MCF 10A (cell line): Measurements from ENCODE around the gene UBE2E1. TPM values are rescaled to one million over a fixed set of nuclear protein-coding genes. Genes with fewer than 3 reads are reported as not detected.

ENCODE experiments used
- BruUV-seq: library from RNA; stranded (reverse); fragments of 400-500 nt; replicated peaks from 2 replicates; lab custom pipeline; 2021; lab: Mats Ljungman, UMichigan
- CTCF ChIA-PET: fragments of 300-600 bp; sonication (Branson Sonifier 250); formaldehyde crosslinking; extraction: SDS; loops from one replicate; lab custom pipeline; 2021; ENCODE audit warnings: antibody characterized with exemption, inconsistent platforms; lab: Yijun Ruan, JAX
- POLR2A ChIA-PET: fragments of 300-600, 350-650 bp; sonication (Branson Sonifier 250); formaldehyde crosslinking; extraction: SDS; loops from one replicate; lab custom pipeline; 2020; ENCODE audit warnings: antibody characterized with exemption, inconsistent platforms; lab: Yijun Ruan, JAX
- DNase-seq: peaks from one replicate; pipeline ENCODE4 v3.0.0-alpha.2; 2018; ENCODE audit not compliant: unreplicated experiment
- H3K27ac Mint-ChIP-seq: one replicate; pipeline ENCODE4 v1.8.0; 2022; ENCODE audit warnings: mild to moderate bottlenecking, low read depth, mixed read lengths; ENCODE audit not compliant: unreplicated experiment
- H3K27me3 Mint-ChIP-seq: one replicate; pipeline ENCODE4 v1.8.0; 2022; ENCODE audit warnings: mixed read lengths; ENCODE audit not compliant: insufficient read depth, unreplicated experiment
- H3K36me3 Mint-ChIP-seq: one replicate; pipeline ENCODE4 v1.8.0; 2022; ENCODE audit warnings: mild to moderate bottlenecking, moderate library complexity, mixed read lengths; ENCODE audit not compliant: insufficient read depth, unreplicated experiment
- H3K4me1 Mint-ChIP-seq: one replicate; pipeline ENCODE4 v1.8.0; 2022; ENCODE audit warnings: mixed read lengths; ENCODE audit not compliant: insufficient read depth, unreplicated experiment
- H3K4me3 Mint-ChIP-seq: one replicate; pipeline ENCODE4 v1.8.0; 2022; ENCODE audit warnings: mild to moderate bottlenecking, moderate library complexity, mixed read lengths; ENCODE audit not compliant: unreplicated experiment
- H3K9me3 Mint-ChIP-seq: one replicate; pipeline ENCODE4 v1.8.0; 2022; ENCODE audit warnings: mixed read lengths; ENCODE audit not compliant: unreplicated experiment
- CTCF ChIP-seq: fragments of 200-600 bp; IDR thresholded peaks from one replicate; pipeline ENCODE4 v1.8.0; 2022; ENCODE audit warnings: antibody characterized with exemption, mild to moderate bottlenecking; ENCODE audit not compliant: unreplicated experiment
- intact Hi-C: fragments of 100-400 bp; cut with micrococcal nuclease; formaldehyde crosslinking; loops from 2 replicates; pipeline ENCODE4 v1.14.1; 2022
- total RNA-seq: library from RNA; stranded (reverse); gene quantifications from 2 replicates; pipeline ENCODE4 v1.2.3, GENCODE V29; 2022

UBE2E1 gene
- total RNA-seq, 1 experiment from 2014 or later, result 128 TPM

- DNase-seq, result no peak
- H3K9me3 Mint-ChIP-seq, result no peaks in the 10 kb centered on the region
- intact Hi-C loops, result no loop called here
- H3K4me1 Mint-ChIP-seq, result peaks cover 13% of the 10 kb centered on the region
- H3K4me3 Mint-ChIP-seq, result no peak overlapping the region
- no peak overlapping the region for H3K27ac Mint-ChIP-seq
- no peak for TF ChIP-seq CTCF
- H3K36me3 Mint-ChIP-seq, result peaks cover 56% of the 10 kb centered on the region
- no TSS peak for BruUV-seq
- ChIA-PET CTCF (interaction anchor here (0.7 kb wide), 1 partner anchor 562 kb away, joined by 3 read pairs; no protein-coding TSS in a partner anchor), POLR2A (interaction anchor here (0.6 to 13.1 kb wide), 3 partner anchors 27 to 75 kb away, joined by 3 to 234 read pairs (median 61); partner anchors contain the start of gene NR1D2)
- no peaks in the 10 kb centered on the region for H3K27me3 Mint-ChIP-seq
Measured at GRCh38 chr3:23920151-23920655, 114.4 kb downstream of the UBE2E1 start.

GRCh38 chr3:23921052-23921511 lies 115.3 kb downstream of the UBE2E1 start:
- Mint-ChIP-seq H3K4me3 (no peak overlapping the region), H3K27me3 (no peaks in the 10 kb centered on the region), H3K9me3 (no peaks in the 10 kb centered on the region), H3K4me1 (peaks cover 4% of the 10 kb centered on the region), H3K27ac (no peak overlapping the region), H3K36me3 (peaks cover 56% of the 10 kb centered on the region)
- POLR2A ChIA-PET, result interaction anchor here (0.8 to 13.1 kb wide), 2 partner anchors 20 to 26 kb away, joined by 3 to 234 read pairs; partner anchors contain the start of gene NR1D2
- intact Hi-C loops, result no loop called here
- CTCF ChIA-PET, result interaction anchor here (0.6 to 1.0 kb wide), 3 partner anchors 37 to 567 kb away, joined by 3 read pairs; no protein-coding TSS in a partner anchor
- TF ChIP-seq CTCF, result no peak
- no peak for DNase-seq
- no TSS peak for BruUV-seq

GRCh38 chr3:23923786-23924185 lies 118.0 kb downstream of the UBE2E1 start:
- no peak overlapping the region for H3K27ac Mint-ChIP-seq
- no peaks in the 10 kb centered on the region for H3K9me3 Mint-ChIP-seq
- H3K4me3 Mint-ChIP-seq, result no peak overlapping the region
- POLR2A ChIA-PET, result interaction anchor here (0.5 to 13.1 kb wide), 5 partner anchors 8 to 840 kb away, joined by 3 to 234 read pairs (median 4); partner anchors contain the start of genes NKIRAS1, NR1D2 and RPL15
- H3K27me3 Mint-ChIP-seq, result no peaks in the 10 kb centered on the region
- BruUV-seq, result no TSS peak
- peaks cover 4% of the 10 kb centered on the region for H3K4me1 Mint-ChIP-seq
- intact Hi-C loops, result no loop called here
- TF ChIP-seq CTCF, result no peak
- no peak for DNase-seq
- CTCF ChIA-PET, result interaction anchor here (0.7 to 1.3 kb wide), 4 partner anchors 35 to 868 kb away, joined by 3 to 5 read pairs (median 4); no protein-coding TSS in a partner anchor
- H3K36me3 Mint-ChIP-seq, result peaks cover 35% of the 10 kb centered on the region

GRCh38 chr3:23926246-23926645 lies 120.5 kb downstream of the UBE2E1 start:
- Mint-ChIP-seq H3K4me3 (no peak overlapping the region), H3K27ac (no peak overlapping the region), H3K9me3 (no peaks in the 10 kb centered on the region), H3K27me3 (no peaks in the 10 kb centered on the region), H3K4me1 (no peaks in the 10 kb centered on the region), H3K36me3 (peaks cover 11% of the 10 kb centered on the region)
- intact Hi-C loops, result no loop called here
- ChIA-PET POLR2A (interaction anchor here (1.3 to 13.1 kb wide), 4 partner anchors 9 to 21 kb away, joined by 3 to 234 read pairs (median 35); partner anchors contain the start of genes NKIRAS1, NR1D2 and RPL15), CTCF (interaction anchor here (0.5 kb wide), 1 partner anchor 12 kb away, joined by 3 read pairs; no protein-coding TSS in a partner anchor)
- DNase-seq, result no peak
- TF ChIP-seq CTCF, result no peak
- BruUV-seq, result no TSS peak
